ENCODE results near the gene SLC9A2. TPM values are rescaled to one million over a fixed set of nuclear protein-coding genes. Genes with fewer than 3 reads are reported as not detected.
A peak's percentile ranks its signal among the peaks of the same experiment; 100 is the strongest.

The SLC9A2 gene
- total RNA-seq, 1 donor from 2014 or later, result not detected

- ChIA-PET POLR2A (no interaction called here), CTCF (no interaction called here)
- no peak for ATAC-seq (ENCODE audit: low read depth)
- H3K27ac Mint-ChIP-seq, result no peak overlapping the region
- DNase-seq, result no peak
- peaks cover 79% of the 10 kb centered on the region for H3K36me3 Mint-ChIP-seq (ENCODE audit: low read depth)
- H3K9me3 Mint-ChIP-seq, result no peaks in the 10 kb centered on the region
- intact Hi-C loops (cut with micrococcal nuclease), result no loop called here
- TF ChIP-seq CTCF (IDR thresholded peaks at IDR 0.05), result no peak
- H3K27me3 Mint-ChIP-seq, result no peaks in the 10 kb centered on the region
- H3K4me1 Mint-ChIP-seq, result no peaks in the 10 kb centered on the region
- H3K4me3 Mint-ChIP-seq, result no peak overlapping the region
Observed at GRCh38 chr2:102726128-102727087, 107.1 kb downstream of the SLC9A2 start.

GRCh38 chr2:102735416-102736109, 116.2 kb downstream of the SLC9A2 start:
- ATAC-seq (ENCODE audit: low read depth), result no peak
- POLR2A ChIA-PET, result interaction anchor here (0.6 to 1.5 kb wide), 3 partner anchors 18 to 1022 kb away, joined by 3 to 5 read pairs (median 5); no protein-coding TSS in a partner anchor
- Mint-ChIP-seq H3K4me1 (peaks cover 35% of the 10 kb centered on the region), H3K9me3 (no peaks in the 10 kb centered on the region), H3K27ac (peak overlapping the region; percentile 85), H3K27me3 (no peaks in the 10 kb centered on the region), H3K4me3 (peak overlapping the region; percentile 97), H3K36me3 (ENCODE audit: low read depth) (peaks cover 16% of the 10 kb centered on the region)
- DNase-seq, result no peak
- intact Hi-C loops (cut with micrococcal nuclease), result no loop called here
- CTCF ChIA-PET, result interaction anchor here (2.9 kb wide), 1 partner anchor 18 kb away, joined by 18 read pairs; no protein-coding TSS in a partner anchor
- no peak for TF ChIP-seq CTCF (IDR thresholded peaks at IDR 0.05)

- ChIA-PET CTCF (interaction anchor here (0.9 to 2.9 kb wide), 2 partner anchors 17 to 22 kb away, joined by 3 to 18 read pairs; no protein-coding TSS in a partner anchor), POLR2A (interaction anchor here (1.2 to 1.5 kb wide), 2 partner anchors 17 to 102 kb away, joined by 3 to 5 read pairs; no protein-coding TSS in a partner anchor)
- Mint-ChIP-seq H3K9me3 (no peaks in the 10 kb centered on the region), H3K4me1 (peaks cover 35% of the 10 kb centered on the region), H3K27ac (peak overlapping the region; percentile 85), H3K36me3 (ENCODE audit: low read depth) (peaks cover 11% of the 10 kb centered on the region), H3K4me3 (peak overlapping the region; percentile 97), H3K27me3 (no peaks in the 10 kb centered on the region)
- no peak for TF ChIP-seq CTCF (IDR thresholded peaks at IDR 0.05)
- intact Hi-C loops (cut with micrococcal nuclease), result no loop called here
- DNase-seq (no peak), ATAC-seq (ENCODE audit: low read depth) (no peak)
Observed at GRCh38 chr2:102736110-102736409, 116.7 kb downstream of the SLC9A2 start.

GRCh38 chr2:102736410-102737409, 117.4 kb downstream of the SLC9A2 start:
- peak overlapping the region; percentile 85 for H3K27ac Mint-ChIP-seq
- no peaks in the 10 kb centered on the region for H3K27me3 Mint-ChIP-seq
- ChIA-PET POLR2A (interaction anchor here (0.7 to 1.5 kb wide), 3 partner anchors 16 to 228 kb away, joined by 3 to 5 read pairs (median 4); no protein-coding TSS in a partner anchor), CTCF (interaction anchor here (0.6 to 2.9 kb wide), 5 partner anchors 15 to 69 kb away, joined by 3 to 18 read pairs (median 3); no protein-coding TSS in a partner anchor)
- TF ChIP-seq CTCF (IDR thresholded peaks at IDR 0.05), result no peak
- intact Hi-C loops (cut with micrococcal nuclease), result no loop called here
- peaks cover 35% of the 10 kb centered on the region for H3K4me1 Mint-ChIP-seq
- peak; percentile 88 for DNase-seq
- H3K36me3 Mint-ChIP-seq (ENCODE audit: low read depth), result peaks cover 6% of the 10 kb centered on the region
- ATAC-seq (ENCODE audit: low read depth), result peak; percentile 96
- peak overlapping the region; percentile 97 for H3K4me3 Mint-ChIP-seq
- no peaks in the 10 kb centered on the region for H3K9me3 Mint-ChIP-seq

Data from activated B cell treated with CpG ODN at 0.5 μM for 24 hours (primary cell).